Liver (tissue), 9 donors: Measurements from ENCODE around the gene TJP3. TPM values are rescaled to one million over a fixed set of nuclear protein-coding genes. Genes with fewer than 3 reads are reported as not detected.

Experiments used
- DNase-seq: peaks from one replicate; pipeline ENCODE4 v3.0.0-alpha.2; 2017; ENCODE audit warnings: low spot score
- H3K27ac ChIP-seq, 2 donors: one replicate each; pipeline ENCODE4 v1.7.0; 2013; ENCODE audit warnings: inconsistent platforms in 2 of 2, low read length in 2 of 2, control low read depth in 1 of 2, low read depth in 1 of 2, mild to moderate bottlenecking in 1 of 2
- H3K27me3 ChIP-seq, 4 donors: one replicate each; pipeline versions ENCODE4 v1.6.1 to v1.7.0; 2013; ENCODE audit warnings: low read length in 3 of 4, inconsistent platforms in 1 of 4, mild to moderate bottlenecking in 1 of 4, moderate library complexity in 1 of 4; ENCODE audit not compliant: control insufficient read depth in 4 of 4, insufficient read depth in 4 of 4
- H3K36me3 ChIP-seq, 4 donors: one replicate each; pipeline versions ENCODE4 v1.6.1 to v1.7.0; 2013; ENCODE audit warnings: low read length in 3 of 4, mild to moderate bottlenecking in 3 of 4, low read depth in 1 of 4, moderate library complexity in 1 of 4; ENCODE audit not compliant: control insufficient read depth in 4 of 4, insufficient read depth in 3 of 4
- H3K4me1 ChIP-seq, 4 donors: one replicate each; pipeline versions ENCODE4 v1.6.1 to v1.7.0; 2013; ENCODE audit warnings: low read length in 3 of 4, mild to moderate bottlenecking in 3 of 4, moderate library complexity in 1 of 4; ENCODE audit not compliant: control insufficient read depth in 4 of 4, insufficient read depth in 4 of 4
- H3K4me3 ChIP-seq, 3 donors: one replicate each; pipeline versions ENCODE4 v1.6.1 to v1.7.0; 2013; ENCODE audit warnings: low read length in 3 of 3, control low read depth in 1 of 3, low read depth in 1 of 3, mild to moderate bottlenecking in 1 of 3
- H3K9ac ChIP-seq, 2 donors: one replicate each; pipeline ENCODE4 v1.7.0; 2013; ENCODE audit warnings: low read length in 2 of 2, mild to moderate bottlenecking in 2 of 2, moderate library complexity in 2 of 2, control low read depth in 1 of 2, low read depth in 1 of 2
- H3K9me3 ChIP-seq, 4 donors: one replicate each; pipeline versions ENCODE4 v1.6.1 to v1.7.0; 2013; ENCODE audit warnings: low read length in 3 of 4; ENCODE audit not compliant: control insufficient read depth in 4 of 4
- EGR1 ChIP-seq, 2 donors: IDR thresholded peaks; 2 replicates each; pipeline ENCODE4 v1.6.1; 2016 to 2018; ENCODE audit warnings: antibody characterized with exemption in 2 of 2, low read depth in 2 of 2
- FOXA1 ChIP-seq: IDR thresholded peaks from 2 replicates; pipeline ENCODE4 v1.6.1; 2016; ENCODE audit warnings: antibody characterized with exemption
- FOXA2 ChIP-seq: IDR thresholded peaks from 2 replicates; pipeline ENCODE4 v1.6.1; 2016; ENCODE audit warnings: antibody characterized with exemption
- GABPA ChIP-seq, 2 donors: IDR thresholded peaks in 1 of 2; conservative IDR thresholded peaks in 1 of 2; 2 replicates each; pipeline ENCODE4 v1.6.1; 2016; ENCODE audit warnings: antibody characterized with exemption in 2 of 2, mild to moderate bottlenecking in 1 of 2, moderate library complexity in 1 of 2
- HNF4A ChIP-seq, 2 donors: conservative IDR thresholded peaks; 2 replicates each; pipeline ENCODE4 v1.6.1; 2016; ENCODE audit warnings: antibody characterized with exemption in 2 of 2, mild to moderate bottlenecking in 2 of 2
- HNF4G ChIP-seq: IDR thresholded peaks from 2 replicates; pipeline ENCODE4 v1.6.1; 2016; ENCODE audit warnings: antibody characterized with exemption
- NR2F2 ChIP-seq: IDR thresholded peaks from 2 replicates; pipeline ENCODE4 v1.6.1; 2016; ENCODE audit warnings: antibody characterized with exemption
- RAD21 ChIP-seq, 2 donors: IDR thresholded peaks; 2 replicates each; pipeline ENCODE4 v1.6.1; 2016; ENCODE audit warnings: antibody characterized with exemption in 2 of 2, mild to moderate bottlenecking in 2 of 2
- REST ChIP-seq: IDR thresholded peaks from 2 replicates; pipeline ENCODE4 v1.6.1; 2016; ENCODE audit warnings: antibody characterized with exemption, mild to moderate bottlenecking
- RXRA ChIP-seq, 2 donors: IDR thresholded peaks; 2 replicates each; pipeline ENCODE4 v1.6.1; 2017 to 2018; ENCODE audit warnings: antibody characterized with exemption in 2 of 2, mild to moderate bottlenecking in 1 of 2
- SP1 ChIP-seq: IDR thresholded peaks from 2 replicates; pipeline ENCODE4 v1.6.1; 2018; ENCODE audit warnings: antibody characterized with exemption, mild to moderate bottlenecking
- TAF1 ChIP-seq: conservative IDR thresholded peaks from 2 replicates; pipeline ENCODE4 v1.6.1; 2016; ENCODE audit warnings: antibody characterized with exemption, mild to moderate bottlenecking
- WGBS: extraction: QIAGEN DNeasy Blood & Tissue Kit; methylation state at CpG from one replicate; pipeline ENCODE4 v1.1.7; 2013; 5-methylcytosine and 5-hydroxymethylcytosine counted together
- polyA plus RNA-seq, 2 donors: library from polyadenylated mRNA; stranded (reverse) in 1 of 2; unstranded in 1 of 2; fragments of 200-250 nt in 1 of 2; fragments of >200 nt in 1 of 2; fragmentation: Nextera tagmentation in 1 of 2; extraction: Ambion mirVana in 1 of 2; gene quantifications; one replicate each; pipeline versions ENCODE4 v1.2.1 to v1.2.3, GENCODE V29; 2013 to 2015
- total RNA-seq, 2 donors: library from RNA; depleted of rRNA; stranded (reverse); fragments of >200 nt; gene quantifications; one replicate each; pipeline ENCODE4 v1.2.3, GENCODE V29; 2014
- TF ChIP-seq, protein P1 (sequence below): fragments of 150-350 bp; IDR thresholded peaks from 2 replicates; pipeline ENCODE4 v1.5.1; 2017; ENCODE audit warnings: improper control_type of control experiment, low read depth, low read length; ENCODE audit not compliant: missing input control
- TF ChIP-seq, protein P2 (sequence below): IDR thresholded peaks from 2 replicates; pipeline ENCODE4 v1.6.1; 2016; ENCODE audit warnings: antibody characterized with exemption
- TF ChIP-seq, protein P3 (sequence below): IDR thresholded peaks from 2 replicates; pipeline ENCODE4 v1.6.1; 2016; ENCODE audit warnings: antibody characterized with exemption
- TF ChIP-seq, protein P4 (sequence below): IDR thresholded peaks from 2 replicates; pipeline ENCODE4 v1.6.1; 2016; ENCODE audit warnings: antibody characterized with exemption
- donor health status: healthy.
- donor health status: healthy.
- donor health status: healthy.
- donor health status: healthy.
- donor health status: healthy.

Gene TJP3
- total and polyA plus RNA-seq, 4 donors: 6.0 to 9.8 (median 6.7) TPM

DNA sequence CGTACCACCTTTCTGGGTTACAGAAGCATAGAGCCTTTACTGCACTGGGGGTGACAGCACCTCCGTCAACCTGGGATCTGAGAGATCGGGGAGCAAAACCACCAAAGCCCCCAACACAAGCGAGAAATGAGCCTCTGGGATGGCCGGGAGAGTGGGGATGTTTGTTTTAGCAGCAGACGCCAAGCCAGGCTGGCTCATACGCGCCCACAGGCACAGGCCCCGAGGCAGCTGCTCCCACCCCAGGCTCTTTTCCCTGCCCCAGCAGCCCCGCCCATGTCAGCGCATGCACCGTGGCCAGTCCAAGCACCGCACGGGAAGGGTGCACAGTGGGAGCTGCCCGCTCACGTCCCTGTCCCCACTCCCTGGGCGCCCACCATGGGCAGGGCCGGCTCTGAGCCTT lies 16.5 kb upstream of the TJP3 start:
- Histone ChIP-seq H3K27me3 (no peaks in the 10 kb centered on the region), H3K9me3 (no peaks in the 10 kb centered on the region), H3K4me1 (peaks cover 4 to 14% (median 8%) of the 10 kb centered on the region in 4 donors), H3K36me3 (no peaks in the 10 kb centered on the region), H3K4me3 (no peak overlapping the region), H3K9ac (no peak overlapping the region), H3K27ac (no peak overlapping the region)
- DNase-seq: no peak
- WGBS: 97% methylated on average over 18 of the region's 18 CpGs
- TF ChIP-seq TAF1 (no peak), SP1 (no peak), REST (no peak), RXRA (IDR thresholded peaks at IDR 0.05) (no peak), FOXA1 (no peak), FOXA2 (no peak), RAD21 (IDR thresholded peaks at IDR 0.05) (no peak), EGR1 (IDR thresholded peaks at IDR 0.05; ENCODE audit: low read depth in 2 of 2) (no peak), HNF4G (no peak), GABPA (IDR thresholded peaks at IDR 0.05 in 1 of 2, conservative IDR thresholded peaks at IDR 0.05 in 1 of 2) (no peak), HNF4A (conservative IDR thresholded peaks at IDR 0.05) (no peak), NR2F2 (no peak)
- TF ChIP-seq, protein P1, sequence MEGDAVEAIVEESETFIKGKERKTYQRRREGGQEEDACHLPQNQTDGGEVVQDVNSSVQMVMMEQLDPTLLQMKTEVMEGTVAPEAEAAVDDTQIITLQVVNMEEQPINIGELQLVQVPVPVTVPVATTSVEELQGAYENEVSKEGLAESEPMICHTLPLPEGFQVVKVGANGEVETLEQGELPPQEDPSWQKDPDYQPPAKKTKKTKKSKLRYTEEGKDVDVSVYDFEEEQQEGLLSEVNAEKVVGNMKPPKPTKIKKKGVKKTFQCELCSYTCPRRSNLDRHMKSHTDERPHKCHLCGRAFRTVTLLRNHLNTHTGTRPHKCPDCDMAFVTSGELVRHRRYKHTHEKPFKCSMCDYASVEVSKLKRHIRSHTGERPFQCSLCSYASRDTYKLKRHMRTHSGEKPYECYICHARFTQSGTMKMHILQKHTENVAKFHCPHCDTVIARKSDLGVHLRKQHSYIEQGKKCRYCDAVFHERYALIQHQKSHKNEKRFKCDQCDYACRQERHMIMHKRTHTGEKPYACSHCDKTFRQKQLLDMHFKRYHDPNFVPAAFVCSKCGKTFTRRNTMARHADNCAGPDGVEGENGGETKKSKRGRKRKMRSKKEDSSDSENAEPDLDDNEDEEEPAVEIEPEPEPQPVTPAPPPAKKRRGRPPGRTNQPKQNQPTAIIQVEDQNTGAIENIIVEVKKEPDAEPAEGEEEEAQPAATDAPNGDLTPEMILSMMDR: no peak
- TF ChIP-seq, protein P2, sequence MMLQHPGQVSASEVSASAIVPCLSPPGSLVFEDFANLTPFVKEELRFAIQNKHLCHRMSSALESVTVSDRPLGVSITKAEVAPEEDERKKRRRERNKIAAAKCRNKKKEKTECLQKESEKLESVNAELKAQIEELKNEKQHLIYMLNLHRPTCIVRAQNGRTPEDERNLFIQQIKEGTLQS: no peak
- TF ChIP-seq, protein P3, sequence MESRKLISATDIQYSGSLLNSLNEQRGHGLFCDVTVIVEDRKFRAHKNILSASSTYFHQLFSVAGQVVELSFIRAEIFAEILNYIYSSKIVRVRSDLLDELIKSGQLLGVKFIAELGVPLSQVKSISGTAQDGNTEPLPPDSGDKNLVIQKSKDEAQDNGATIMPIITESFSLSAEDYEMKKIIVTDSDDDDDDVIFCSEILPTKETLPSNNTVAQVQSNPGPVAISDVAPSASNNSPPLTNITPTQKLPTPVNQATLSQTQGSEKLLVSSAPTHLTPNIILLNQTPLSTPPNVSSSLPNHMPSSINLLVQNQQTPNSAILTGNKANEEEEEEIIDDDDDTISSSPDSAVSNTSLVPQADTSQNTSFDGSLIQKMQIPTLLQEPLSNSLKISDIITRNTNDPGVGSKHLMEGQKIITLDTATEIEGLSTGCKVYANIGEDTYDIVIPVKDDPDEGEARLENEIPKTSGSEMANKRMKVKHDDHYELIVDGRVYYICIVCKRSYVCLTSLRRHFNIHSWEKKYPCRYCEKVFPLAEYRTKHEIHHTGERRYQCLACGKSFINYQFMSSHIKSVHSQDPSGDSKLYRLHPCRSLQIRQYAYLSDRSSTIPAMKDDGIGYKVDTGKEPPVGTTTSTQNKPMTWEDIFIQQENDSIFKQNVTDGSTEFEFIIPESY: no peak
- TF ChIP-seq, protein P4, sequence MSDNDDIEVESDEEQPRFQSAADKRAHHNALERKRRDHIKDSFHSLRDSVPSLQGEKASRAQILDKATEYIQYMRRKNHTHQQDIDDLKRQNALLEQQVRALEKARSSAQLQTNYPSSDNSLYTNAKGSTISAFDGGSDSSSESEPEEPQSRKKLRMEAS: no peak
